ENCODE data around the gene RPS25.
"Not testable (repeated sequence)": the region's sequence is repeated elsewhere in the genome, so short reads cannot be mapped to it uniquely, and the experiment has no call there.

Gene RPS25

GRCh38 chr11:119039471-119039870 lies 21.3 kb upstream of the RPS25 start:
- DNase-seq (ENCODE audit: low read depth in 2 of 2): not testable (repeated sequence)

- no peak for DNase-seq (ENCODE audit: low read depth in 2 of 2)
These were observed 20.7 kb upstream of the RPS25 start for GRCh38 chr11:119038884-119039283.

GRCh38 chr11:119034813-119035212 lies 16.7 kb upstream of the RPS25 start:
- no peak for DNase-seq (ENCODE audit: low read depth in 2 of 2)

- not testable (repeated sequence) for DNase-seq (ENCODE audit: low read depth in 2 of 2)
These were observed 15.3 kb upstream of the RPS25 start for GRCh38 chr11:119033421-119033820.

- no peak for DNase-seq (ENCODE audit: low read depth in 2 of 2)
These were observed 13.8 kb upstream of the RPS25 start for GRCh38 chr11:119031912-119032280.

GRCh38 chr11:119030329-119031047 lies 12.3 kb upstream of the RPS25 start, which contains the start of gene SLC37A4:
TSS of gene SLC37A4 (minus strand) at chr11:119030877.
- peak; percentile 99 to 100 for DNase-seq (ENCODE audit: low read depth in 2 of 2)

GRCh38 chr11:119030029-119030328 lies 11.8 kb upstream of the RPS25 start:
- peak in 1 of 2 donors; percentile 12 for DNase-seq (ENCODE audit: low read depth in 2 of 2)

- no peak for DNase-seq (ENCODE audit: low read depth in 2 of 2)
These were observed 11.3 kb upstream of the RPS25 start for GRCh38 chr11:119029340-119030028.

GRCh38 chr11:119029069-119029339 lies 10.9 kb upstream of the RPS25 start:
- no peak for DNase-seq (ENCODE audit: low read depth in 2 of 2)

GRCh38 chr11:119028346-119029068 lies 10.4 kb upstream of the RPS25 start:
- no peak for DNase-seq (ENCODE audit: low read depth in 2 of 2)

GRCh38 chr11:119027561-119028345 lies 9.6 kb upstream of the RPS25 start:
- DNase-seq (ENCODE audit: low read depth in 2 of 2): no peak

GRCh38 chr11:119026970-119027369 lies 8.8 kb upstream of the RPS25 start:
- no peak for DNase-seq (ENCODE audit: low read depth in 2 of 2)

GRCh38 chr11:119025978-119026766 lies 8.0 kb upstream of the RPS25 start:
- DNase-seq (ENCODE audit: low read depth in 2 of 2): no peak

GRCh38 chr11:119025541-119025940 lies 7.4 kb upstream of the RPS25 start:
- DNase-seq (ENCODE audit: low read depth in 2 of 2): no peak

- no peak for DNase-seq (ENCODE audit: low read depth in 2 of 2)
These were observed 6.9 kb upstream of the RPS25 start for GRCh38 chr11:119025099-119025473.

- DNase-seq (ENCODE audit: low read depth in 2 of 2): no peak
These were observed 6.4 kb upstream of the RPS25 start for GRCh38 chr11:119024430-119025098.

GRCh38 chr11:119023741-119024140 lies 5.6 kb upstream of the RPS25 start:
- DNase-seq (ENCODE audit: low read depth in 2 of 2): no peak

GRCh38 chr11:119021631-119022030 lies 3.5 kb upstream of the RPS25 start:
- no peak for DNase-seq (ENCODE audit: low read depth in 2 of 2)

- no peak for DNase-seq (ENCODE audit: low read depth in 2 of 2)
These were observed 1.9 kb upstream of the RPS25 start for GRCh38 chr11:119019996-119020395.

- not testable (repeated sequence) for DNase-seq (ENCODE audit: low read depth in 2 of 2)
These were observed 766 bp downstream of the RPS25 start for GRCh38 chr11:119017377-119017776.

All from stimulated activated CD8-positive, alpha-beta memory T cell treated with anti-CD3 and anti-CD28 coated beads, Interleukin-2, amount 100 ng/mL, for 48 hours (primary cell).